NCI-H128 (cell line): ENCODE data around the gene PLCL2.
"Not testable (repeated sequence)": the region's sequence is repeated elsewhere in the genome, so short reads cannot be mapped to it uniquely, and the experiment has no call there.

Experiments used
- DNase-seq: peaks from one replicate; lab custom pipeline; 2025; ENCODE audit not compliant: unreplicated experiment; lab: John Stamatoyannopoulos, UW

The PLCL2 gene

GRCh38 chr3:16957852-16958251 lies 73.1 kb downstream of the PLCL2 start:
- DNase-seq: not testable (repeated sequence)

GRCh38 chr3:16960125-16960524 lies 75.4 kb downstream of the PLCL2 start:
- no peak for DNase-seq

- no peak for DNase-seq
Measured at GRCh38 chr3:16961621-16962205, 77.0 kb downstream of the PLCL2 start.

GRCh38 chr3:16975083-16975482 lies 90.3 kb downstream of the PLCL2 start:
- DNase-seq: no peak

GRCh38 chr3:16978234-16978920 lies 93.6 kb downstream of the PLCL2 start:
- DNase-seq: no peak

- DNase-seq: no peak
Measured at GRCh38 chr3:16978921-16979271, 94.1 kb downstream of the PLCL2 start.

GRCh38 chr3:16979769-16980515 lies 95.2 kb downstream of the PLCL2 start:
- not testable (repeated sequence) for DNase-seq

- DNase-seq: not testable (repeated sequence)
Measured at GRCh38 chr3:16980526-16980925, 95.8 kb downstream of the PLCL2 start.

GRCh38 chr3:16982460-16982859 lies 97.7 kb downstream of the PLCL2 start:
- no peak for DNase-seq

GRCh38 chr3:16985608-16986007 lies 100.9 kb downstream of the PLCL2 start:
- no peak for DNase-seq

- no peak for DNase-seq
Measured at GRCh38 chr3:16987141-16987540, 102.4 kb downstream of the PLCL2 start.

- DNase-seq: no peak
Measured at GRCh38 chr3:16990163-16990562, 105.4 kb downstream of the PLCL2 start.

GRCh38 chr3:16992198-16992597 lies 107.4 kb downstream of the PLCL2 start:
- DNase-seq: no peak

GRCh38 chr3:16993227-16993626 lies 108.5 kb downstream of the PLCL2 start:
- no peak for DNase-seq

- DNase-seq: no peak
Measured at GRCh38 chr3:16994854-16995525, 110.2 kb downstream of the PLCL2 start.

- DNase-seq: no peak
Measured at GRCh38 chr3:16995601-16996000, 110.8 kb downstream of the PLCL2 start.

- DNase-seq: no peak
Measured at GRCh38 chr3:16998236-16998923, 113.6 kb downstream of the PLCL2 start.

- DNase-seq: no peak
Measured at GRCh38 chr3:16999161-16999560, 114.4 kb downstream of the PLCL2 start.

GRCh38 chr3:16999871-17000270 lies 115.1 kb downstream of the PLCL2 start:
- no peak for DNase-seq

- DNase-seq: no peak
Measured at GRCh38 chr3:17003457-17003856, 118.7 kb downstream of the PLCL2 start.
